GM19468 (cell line): Measurements from ENCODE around the gene CCDC183.
"Not testable (repeated sequence)": the region's sequence is repeated elsewhere in the genome, so short reads cannot be mapped to it uniquely, and the experiment has no call there.

Source experiments
- ATAC-seq: cut with Tn5 transposase; IDR thresholded peaks from one replicate; pipeline ENCODE4 v1.9.1; 2021; ENCODE audit warnings: mild to moderate bottlenecking, moderate library complexity, moderate number of reproducible peaks; ENCODE audit not compliant: unreplicated experiment; ENCODE audit errors: extremely low read depth

Gene CCDC183

GRCh38 chr9:136835932-136836904 lies 40.1 kb downstream of the CCDC183 start:
- ATAC-seq, result no peak

DNA sequence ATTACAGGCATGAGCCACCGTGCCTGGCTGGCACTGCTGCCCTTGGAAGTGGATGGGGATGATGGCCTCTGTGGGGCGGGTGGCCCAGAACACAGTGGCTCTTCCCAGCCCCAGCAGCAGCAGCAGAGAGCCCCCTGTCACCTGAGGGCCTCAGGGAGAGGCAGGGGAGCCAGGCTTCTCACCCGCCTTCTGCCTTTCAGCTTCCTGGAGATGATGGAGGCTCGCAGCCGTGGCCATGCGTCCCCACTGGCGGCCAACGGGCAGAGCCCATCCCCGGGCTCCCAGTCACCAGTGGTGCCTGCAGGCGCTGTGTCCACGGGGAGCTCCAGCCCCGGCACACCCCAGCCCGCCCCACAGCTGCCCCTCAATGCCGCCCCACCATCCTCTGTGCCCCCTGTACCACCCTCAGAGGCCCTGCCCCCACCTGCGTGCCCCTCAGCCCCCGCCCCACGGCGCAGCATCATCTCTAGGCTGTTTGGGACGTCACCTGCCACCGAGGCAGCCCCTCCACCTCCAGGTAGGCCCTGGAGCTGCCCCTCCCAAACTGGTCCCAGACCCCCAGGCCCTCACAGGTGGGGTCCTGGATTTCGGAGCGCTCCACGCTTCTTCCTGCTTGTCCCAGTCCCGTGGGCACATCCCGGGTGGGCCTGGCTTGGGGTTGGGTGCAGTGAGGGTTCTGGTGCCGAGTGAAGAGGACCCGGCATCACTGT lies 41.2 kb downstream of the CCDC183 start:
- ATAC-seq, result no peak

DNA sequence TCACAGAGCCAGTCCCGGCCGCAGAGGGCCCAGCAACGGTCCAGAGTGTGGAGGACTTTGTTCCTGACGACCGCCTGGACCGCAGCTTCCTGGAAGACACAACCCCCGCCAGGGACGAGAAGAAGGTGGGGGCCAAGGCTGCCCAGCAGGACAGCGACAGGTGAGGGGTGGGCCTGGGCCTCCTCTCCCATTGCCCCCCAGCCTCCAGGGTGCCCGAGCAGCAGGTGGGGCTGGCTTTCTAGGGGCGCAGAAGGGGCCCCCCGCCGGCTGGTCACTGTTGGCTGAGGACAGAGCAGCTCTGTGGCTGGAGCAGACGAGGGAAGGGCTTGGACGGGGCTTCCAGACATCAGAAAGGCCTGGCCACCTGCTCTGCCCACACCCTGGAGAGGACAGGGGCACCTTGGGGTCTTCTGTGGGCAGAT lies 41.7 kb downstream of the CCDC183 start:
- ATAC-seq, result not testable (repeated sequence)

- ATAC-seq, result no peak
Observed at GRCh38 chr9:136838314-136839228, 42.4 kb downstream of the CCDC183 start.

GRCh38 chr9:136839229-136840139 lies 43.3 kb downstream of the CCDC183 start:
- ATAC-seq, result no peak

DNA sequence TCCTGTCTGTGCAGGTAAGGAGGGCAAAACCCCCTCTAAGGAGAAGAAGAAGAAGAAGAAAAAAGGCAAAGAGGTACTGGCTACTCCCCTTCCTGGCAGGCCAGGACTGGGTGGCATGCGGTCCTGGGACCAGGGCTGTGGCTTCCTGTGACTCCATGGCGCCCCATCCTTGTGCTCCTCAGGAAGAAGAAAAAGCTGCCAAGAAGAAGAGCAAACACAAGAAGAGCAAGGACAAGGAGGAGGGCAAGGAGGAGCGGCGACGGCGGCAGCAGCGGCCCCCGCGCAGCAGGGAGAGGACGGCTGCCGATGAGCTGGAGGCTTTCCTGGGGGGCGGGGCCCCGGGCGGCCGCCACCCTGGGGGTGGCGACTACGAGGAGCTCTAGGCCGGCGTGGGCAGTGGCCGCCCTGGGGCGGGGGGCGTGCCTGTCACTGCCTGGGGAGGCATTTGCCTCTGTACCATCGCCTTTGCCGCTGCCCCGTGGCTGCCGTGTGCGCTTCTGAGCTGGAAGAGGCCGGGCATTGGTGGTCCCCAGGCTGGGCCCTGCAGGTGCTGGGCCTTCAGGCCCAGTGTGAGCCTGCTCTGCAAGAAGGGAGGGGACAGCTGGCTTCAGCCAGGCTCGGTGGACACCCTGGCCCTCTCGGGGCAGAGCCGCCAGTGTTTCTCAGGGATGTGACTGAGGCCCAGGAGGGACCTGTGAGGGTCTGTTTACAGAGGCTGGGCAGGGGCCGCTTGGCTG lies 44.2 kb downstream of the CCDC183 start:
- no peak for ATAC-seq

DNA sequence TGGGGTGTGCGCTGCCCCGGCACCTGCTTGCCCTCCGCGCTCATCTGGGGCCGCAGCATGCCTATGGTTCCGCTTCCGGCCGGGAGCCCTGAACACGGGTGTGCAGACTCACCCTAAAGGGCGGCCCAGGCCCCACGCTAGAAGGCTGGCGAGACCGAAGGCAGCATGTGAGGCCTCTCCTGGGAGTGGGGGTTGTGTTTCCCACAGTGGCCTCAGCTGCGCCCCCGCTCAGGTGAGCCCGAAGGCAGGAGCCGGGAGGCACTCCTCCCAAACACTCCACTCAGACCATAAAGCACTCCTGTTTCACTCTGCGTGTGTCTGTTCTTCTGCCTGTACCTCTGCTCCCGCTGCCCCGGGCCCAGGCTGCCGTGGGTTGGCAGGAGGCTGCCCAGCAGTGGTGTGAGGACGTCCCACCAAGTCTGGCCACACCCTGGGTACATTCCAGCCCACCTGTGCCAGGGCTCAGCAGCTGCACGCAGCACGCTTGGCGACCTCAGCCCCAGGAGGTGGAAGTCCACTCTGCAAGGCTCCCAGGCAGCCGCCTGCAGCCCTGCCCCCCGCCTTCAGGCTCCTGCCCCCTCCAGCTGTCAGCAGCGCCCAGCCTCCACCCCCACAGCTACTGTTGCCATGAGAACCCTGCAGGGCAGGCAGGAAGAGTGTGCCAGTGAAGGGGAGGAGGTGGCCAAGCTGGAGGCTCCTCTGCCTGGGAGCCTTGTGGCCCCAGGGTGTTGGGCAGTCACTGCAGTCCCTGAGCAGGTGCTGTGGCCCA lies 44.9 kb downstream of the CCDC183 start:
- no peak for ATAC-seq

DNA sequence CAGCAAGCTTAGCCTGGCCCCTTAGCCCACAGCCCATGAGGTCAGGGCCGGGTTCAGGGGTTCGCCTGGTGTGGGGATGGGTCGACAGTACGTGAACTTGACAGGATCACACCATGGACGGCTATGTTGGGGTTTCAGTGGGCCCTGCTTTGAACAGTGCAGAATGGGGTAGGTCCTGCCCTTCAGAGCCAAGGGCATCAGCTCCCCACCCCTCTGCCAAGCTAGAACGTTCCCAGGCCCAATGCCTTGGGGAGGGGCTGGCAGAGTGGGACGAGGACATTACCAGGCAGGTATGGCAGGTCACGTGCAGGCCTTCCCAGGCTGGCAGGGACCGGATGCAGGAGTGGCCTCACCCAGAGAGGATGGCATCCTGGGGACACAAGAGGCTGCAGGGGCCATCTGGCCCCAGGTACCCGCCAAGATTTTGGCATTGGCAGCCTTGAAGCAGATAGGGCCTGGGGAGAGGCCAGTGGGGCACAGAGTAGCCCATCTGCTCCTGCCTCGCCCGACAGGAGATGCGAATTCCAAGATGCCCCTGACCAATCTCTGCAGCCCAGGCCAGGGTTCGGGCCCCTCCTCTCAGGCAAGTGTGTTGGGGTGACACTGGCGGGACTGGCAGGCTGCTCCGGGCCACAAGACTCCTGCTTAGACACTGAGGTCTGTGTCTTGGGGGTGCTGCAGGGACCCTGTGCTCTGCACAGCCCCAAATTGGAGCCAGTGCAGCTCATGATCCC lies 45.7 kb downstream of the CCDC183 start:
- not testable (repeated sequence) for ATAC-seq

DNA sequence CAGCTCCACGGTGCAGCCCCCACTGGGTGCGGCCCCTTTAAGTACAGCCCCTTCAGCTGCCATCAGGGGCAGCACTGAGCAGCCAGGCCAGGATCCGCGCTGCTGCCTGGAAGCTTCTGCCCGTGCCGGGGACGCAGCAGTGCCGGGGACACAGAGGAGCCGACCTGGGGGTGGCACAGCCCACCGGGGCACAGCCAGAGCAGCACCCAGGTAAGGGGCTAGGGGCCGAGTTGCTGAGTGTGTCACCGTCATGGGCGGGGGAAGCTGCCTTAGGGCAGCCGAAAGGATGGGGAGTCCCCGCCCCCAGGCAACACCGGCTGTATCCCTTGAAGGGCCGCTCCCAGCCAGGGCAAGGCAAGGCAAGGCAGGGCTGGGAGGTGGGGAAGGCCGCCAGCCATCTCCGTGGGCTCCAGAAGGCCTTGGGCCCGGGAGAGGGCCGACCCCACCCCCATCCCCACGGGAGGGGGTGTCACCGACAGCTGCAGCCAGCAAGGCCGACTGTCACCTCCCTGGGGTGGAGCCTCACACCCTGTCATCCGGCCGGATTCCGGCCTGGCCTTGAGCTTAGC lies 46.3 kb downstream of the CCDC183 start, which contains the start of gene AJM1:
TSS of gene AJM1 (plus strand) at position 99 of the 569 bp plus-strand sequence. CDS start 1,937 bp downstream, outside the sequence.
- ATAC-seq, result peak; percentile 61

GRCh38 chr9:136843159-136843800 lies 47.1 kb downstream of the CCDC183 start:
- not testable (repeated sequence) for ATAC-seq

GRCh38 chr9:136843801-136844740 lies 47.9 kb downstream of the CCDC183 start:
- not testable (repeated sequence) for ATAC-seq

DNA sequence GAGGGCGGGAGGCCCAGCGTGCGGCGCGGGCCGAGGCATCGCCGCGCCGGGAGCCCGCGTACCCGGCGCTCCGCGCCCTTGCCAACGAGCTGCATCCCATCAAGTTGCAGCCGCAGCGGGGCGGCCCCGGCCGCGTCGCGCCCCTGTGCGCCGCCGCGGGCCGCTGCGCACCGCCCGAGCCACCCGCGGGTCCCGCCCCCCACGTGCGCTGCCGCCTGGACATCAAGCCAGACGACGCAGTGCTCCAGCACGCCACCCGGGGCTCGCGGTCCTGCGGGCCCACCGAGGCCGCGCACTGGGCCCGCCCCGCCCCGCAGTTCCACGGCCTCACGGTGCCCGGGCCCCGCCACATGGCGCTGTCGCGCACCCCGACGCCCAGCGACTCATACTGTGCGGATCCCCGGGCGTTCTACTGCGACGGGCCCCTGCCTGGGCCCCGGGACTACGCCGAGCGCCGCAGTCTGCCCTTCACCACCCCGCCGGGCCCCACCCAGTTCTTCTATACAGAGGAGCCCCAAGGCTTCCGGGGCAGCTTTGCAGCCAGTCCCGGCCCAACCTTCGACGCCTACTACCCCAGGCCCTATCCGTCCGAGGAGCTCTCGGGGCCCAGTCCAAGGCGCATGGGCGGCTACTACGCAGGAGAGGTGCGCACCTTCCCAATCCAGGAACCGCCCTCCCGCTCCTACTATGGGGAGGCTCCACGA lies 48.8 kb downstream of the CCDC183 start:
- no peak for ATAC-seq

DNA sequence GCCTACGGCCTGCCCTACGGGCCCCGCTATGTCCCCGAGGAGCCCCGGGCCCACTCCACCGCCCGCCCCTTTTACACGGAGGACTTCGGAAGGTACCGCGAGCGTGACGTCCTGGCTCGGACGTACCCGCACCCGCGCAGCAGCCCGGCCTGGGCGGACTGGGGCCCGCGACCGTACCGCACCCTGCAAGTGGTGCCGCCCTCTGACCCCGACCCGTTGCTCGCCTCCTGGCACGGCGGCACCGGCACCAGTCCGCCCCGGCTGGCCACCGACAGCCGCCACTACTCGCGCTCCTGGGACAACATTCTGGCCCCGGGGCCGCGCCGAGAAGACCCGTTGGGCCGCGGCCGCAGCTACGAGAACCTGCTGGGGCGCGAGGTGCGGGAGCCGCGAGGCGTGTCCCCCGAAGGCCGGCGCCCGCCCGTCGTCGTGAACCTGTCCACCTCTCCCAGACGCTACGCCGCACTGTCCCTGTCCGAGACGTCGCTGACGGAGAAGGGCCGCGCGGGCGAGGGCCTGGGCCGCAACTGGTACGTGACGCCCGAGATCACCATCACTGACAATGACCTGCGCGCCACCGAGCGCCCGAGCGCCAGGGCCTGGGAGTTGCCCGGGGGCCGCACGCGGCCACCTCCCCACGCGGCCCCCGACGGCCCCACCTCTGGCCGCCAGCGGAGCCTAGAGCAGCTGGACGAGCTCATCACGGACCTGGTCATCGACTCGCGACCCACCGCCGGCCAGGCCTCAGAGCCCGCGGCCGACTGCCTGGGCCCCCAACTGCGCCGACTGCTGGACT lies 49.5 kb downstream of the CCDC183 start:
- ATAC-seq, result no peak
